ENCODE results near the gene CCDC83. TPM values are rescaled to one million over a fixed set of nuclear protein-coding genes. Genes with fewer than 3 reads are reported as not detected.

The CCDC83 gene
- total and polyA plus RNA-seq, 12 donors = not detected

GRCh38 chr11:85886089-85887056 lies 31.2 kb downstream of the CCDC83 start:
- Histone ChIP-seq H3K27ac (no peak overlapping the region), H3K27me3 (no peaks in the 10 kb centered on the region), H3K4me3 (no peak overlapping the region), H3K36me3 (no peaks in the 10 kb centered on the region), H3K4me1 (no peaks in the 10 kb centered on the region), H3K9me3 (no peaks in the 10 kb centered on the region)
- TF ChIP-seq CTCF (IDR thresholded peaks at IDR 0.05) = no peak
- ATAC-seq (no peak), DNase-seq (no peak)
- 74 to 75% methylated on average over 7 of the region's 7 CpGs for WGBS, 2 donors
- intact Hi-C loops (cut with DNase I) = no loop called here

- 91 to 93% methylated on average over 5 of the region's 5 CpGs for WGBS, 2 donors
- Histone ChIP-seq H3K4me1 (no peaks in the 10 kb centered on the region), H3K27me3 (no peaks in the 10 kb centered on the region), H3K36me3 (no peaks in the 10 kb centered on the region), H3K4me3 (no peak overlapping the region), H3K9me3 (no peaks in the 10 kb centered on the region), H3K27ac (no peak overlapping the region)
- ATAC-seq (no peak), DNase-seq (no peak)
- intact Hi-C loops (cut with DNase I) = no loop called here
- TF ChIP-seq CTCF (IDR thresholded peaks at IDR 0.05) = no peak
Measured at GRCh38 chr11:85889108-85889507, 33.9 kb downstream of the CCDC83 start.

GRCh38 chr11:85889676-85890579 lies 34.7 kb downstream of the CCDC83 start:
- ATAC-seq = peak in 2 of 8 donors; percentile 53 to 70
- no peak overlapping the region for H3K4me3 ChIP-seq
- no peaks in the 10 kb centered on the region for H3K27me3 ChIP-seq
- intact Hi-C loops (cut with DNase I) = no loop called here
- WGBS, 2 donors = 78 to 79% methylated on average over 8 of the region's 8 CpGs
- no peak for DNase-seq
- no peak overlapping the region for H3K27ac ChIP-seq
- no peak for TF ChIP-seq CTCF (IDR thresholded peaks at IDR 0.05)
- H3K36me3 ChIP-seq = no peaks in the 10 kb centered on the region
- no peaks in the 10 kb centered on the region for H3K4me1 ChIP-seq
- H3K9me3 ChIP-seq = no peaks in the 10 kb centered on the region

DNA sequence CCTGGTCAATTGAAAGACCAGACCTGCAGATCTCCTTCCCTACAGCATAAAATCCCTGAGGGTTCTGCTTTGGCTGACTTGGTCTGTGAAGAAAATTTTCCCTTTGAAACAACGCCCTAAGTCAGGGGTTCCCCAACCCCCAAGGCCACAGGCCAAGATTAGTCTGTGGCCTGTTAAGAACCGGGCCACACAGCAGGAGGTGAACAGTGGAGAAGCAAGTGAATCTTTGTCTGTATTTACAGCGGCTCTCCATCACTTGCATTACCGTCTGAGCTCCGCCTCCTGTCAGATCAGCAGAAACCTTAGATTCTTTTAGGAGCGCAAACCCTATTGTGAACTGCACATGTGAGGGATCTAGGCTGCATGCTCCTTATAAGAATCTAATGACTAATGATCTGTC lies 38.2 kb downstream of the CCDC83 start:
- H3K27me3 ChIP-seq = no peaks in the 10 kb centered on the region
- DNase-seq = no peak
- H3K4me1 ChIP-seq = no peaks in the 10 kb centered on the region
- WGBS, 2 donors = 70 to 76% methylated on average over 6 of the region's 6 CpGs
- TF ChIP-seq CTCF (IDR thresholded peaks at IDR 0.05) = no peak
- H3K36me3 ChIP-seq = no peaks in the 10 kb centered on the region
- no peak overlapping the region for H3K4me3 ChIP-seq
- no peak for ATAC-seq
- intact Hi-C loops (cut with DNase I) = no loop called here
- H3K9me3 ChIP-seq = no peaks in the 10 kb centered on the region
- H3K27ac ChIP-seq = no peak overlapping the region
